ENCODE measurements around the gene MAP3K1. TPM values are rescaled to one million over a fixed set of nuclear protein-coding genes. Genes with fewer than 3 reads are reported as not detected.
A peak's percentile ranks its signal among the peaks of the same experiment; 100 is the strongest.

Gene MAP3K1
- total and polyA plus RNA-seq, 4 donors: 2.4 to 15.4 (median 6.7) TPM

- Histone ChIP-seq H3K27me3 (ENCODE audit: control insufficient read depth in 4 of 4, insufficient read depth in 4 of 4, low read length in 3 of 4) (no peaks in the 10 kb centered on the region), H3K9me3 (ENCODE audit: control insufficient read depth in 4 of 4, low read length in 3 of 4) (no peaks in the 10 kb centered on the region), H3K4me1 (ENCODE audit: control insufficient read depth in 4 of 4, insufficient read depth in 4 of 4, low read length in 3 of 4) (peaks cover 4 to 33% (median 6%) of the 10 kb centered on the region in 4 donors), H3K27ac (ENCODE audit: low read depth in 1 of 2, low read length in 2 of 2) (no peak overlapping the region), H3K9ac (ENCODE audit: low read depth in 1 of 2, low read length in 2 of 2) (no peak overlapping the region), H3K4me3 (ENCODE audit: low read depth in 1 of 3, low read length in 3 of 3) (no peak overlapping the region), H3K36me3 (ENCODE audit: control insufficient read depth in 4 of 4, insufficient read depth in 3 of 4, low read depth in 1 of 4, low read length in 3 of 4) (no peaks in the 10 kb centered on the region)
- 78% methylated on average over 4 of the region's 4 CpGs for WGBS
- DNase-seq (ENCODE audit: low spot score): no peak
- TF ChIP-seq FOXA1 (IDR thresholded peaks at IDR 0.05): no peak
- TF ChIP-seq NR2F2 (IDR thresholded peaks at IDR 0.05): no peak
- no peak for TF ChIP-seq FOXA2 (IDR thresholded peaks at IDR 0.05)
- TF ChIP-seq JUND (IDR thresholded peaks at IDR 0.05): no peak
- no peak for TF ChIP-seq TAF1 (conservative IDR thresholded peaks at IDR 0.05)
- no peak for TF ChIP-seq HNF4G (IDR thresholded peaks at IDR 0.05)
- no peak for TF ChIP-seq HNF4A (conservative IDR thresholded peaks at IDR 0.05)
- no peak for TF ChIP-seq RXRA (IDR thresholded peaks at IDR 0.05)
- TF ChIP-seq MAX (IDR thresholded peaks at IDR 0.05): no peak
- TF ChIP-seq ZBTB33 (IDR thresholded peaks at IDR 0.05): no peak
- TF ChIP-seq EGR1 (IDR thresholded peaks at IDR 0.05; ENCODE audit: low read depth in 2 of 2): no peak
- no peak for TF ChIP-seq GABPA (IDR thresholded peaks at IDR 0.05 in 1 of 2, conservative IDR thresholded peaks at IDR 0.05 in 1 of 2)
- TF ChIP-seq ATF3 (IDR thresholded peaks at IDR 0.05): no peak
- TF ChIP-seq REST (IDR thresholded peaks at IDR 0.05): no peak
- TF ChIP-seq SP1 (IDR thresholded peaks at IDR 0.05): no peak
- no peak for TF ChIP-seq YY1 (IDR thresholded peaks at IDR 0.05)
- TF ChIP-seq CTCF (IDR thresholded peaks at IDR 0.05; ENCODE audit: low read depth, low read length, missing input control): no peak
These were observed 18.0 kb downstream of the MAP3K1 start for GRCh38 chr5:56833325-56833724.

GRCh38 chr5:56837381-56837780, 22.0 kb downstream of the MAP3K1 start:
- peaks cover 4 to 21% (median 7%) of the 10 kb centered on the region in 4 donors for H3K4me1 ChIP-seq (ENCODE audit: control insufficient read depth in 4 of 4, insufficient read depth in 4 of 4, low read length in 3 of 4)
- 85% methylated on average over 3 of the region's 3 CpGs for WGBS
- H3K9ac ChIP-seq (ENCODE audit: low read depth in 1 of 2, low read length in 2 of 2): peak overlapping the region in 1 of 2 donors; percentile 14
- TF ChIP-seq FOXA2 (IDR thresholded peaks at IDR 0.05): no peak
- TF ChIP-seq HNF4G (IDR thresholded peaks at IDR 0.05): no peak
- DNase-seq (ENCODE audit: low spot score): no peak
- no peak overlapping the region for H3K27ac ChIP-seq (ENCODE audit: low read depth in 1 of 2, low read length in 2 of 2)
- H3K36me3 ChIP-seq (ENCODE audit: control insufficient read depth in 4 of 4, insufficient read depth in 3 of 4, low read depth in 1 of 4, low read length in 3 of 4): no peaks in the 10 kb centered on the region
- H3K27me3 ChIP-seq (ENCODE audit: control insufficient read depth in 4 of 4, insufficient read depth in 4 of 4, low read length in 3 of 4): no peaks in the 10 kb centered on the region
- no peak overlapping the region for H3K4me3 ChIP-seq (ENCODE audit: low read depth in 1 of 3, low read length in 3 of 3)
- no peaks in the 10 kb centered on the region for H3K9me3 ChIP-seq (ENCODE audit: control insufficient read depth in 4 of 4, low read length in 3 of 4)
